HG02840 (cell line): ENCODE measurements around the gene ZNF735.
"Not testable (repeated sequence)": the region's sequence is repeated elsewhere in the genome, so short reads cannot be mapped to it uniquely, and the experiment has no call there.

Experiments used
- ATAC-seq: cut with Tn5 transposase; IDR thresholded peaks from one replicate; pipeline ENCODE4 v1.9.1; 2021; ENCODE audit warnings: mild to moderate bottlenecking, moderate library complexity, moderate number of reproducible peaks; ENCODE audit not compliant: unreplicated experiment, low FRiP score

ZNF735 gene

DNA sequence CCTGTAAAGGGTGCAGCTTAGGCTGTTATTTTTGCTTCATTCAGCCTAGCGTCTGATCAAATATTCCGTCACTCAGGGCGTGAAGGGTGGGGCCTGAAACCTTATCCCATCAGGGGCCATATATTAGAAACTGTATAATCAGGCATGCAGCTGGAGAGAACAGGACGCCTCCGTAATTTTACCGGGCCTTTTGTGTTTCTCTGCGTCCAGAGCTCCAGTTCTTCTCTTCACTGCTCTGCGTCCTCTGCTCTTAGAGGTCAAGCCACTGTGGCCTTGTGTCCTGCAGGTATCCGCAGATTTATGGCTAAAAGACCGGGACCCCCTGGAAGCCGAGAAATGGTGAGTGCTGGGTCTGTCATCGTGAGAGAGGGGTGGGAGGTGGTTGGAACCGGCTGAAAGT, at the start of gene ZNF735:
TSS of gene ZNF735 (plus strand) at position 301 of the 400 bp plus-strand sequence. CDS start at position 301, 0 bp downstream.
- ATAC-seq = no peak

DNA sequence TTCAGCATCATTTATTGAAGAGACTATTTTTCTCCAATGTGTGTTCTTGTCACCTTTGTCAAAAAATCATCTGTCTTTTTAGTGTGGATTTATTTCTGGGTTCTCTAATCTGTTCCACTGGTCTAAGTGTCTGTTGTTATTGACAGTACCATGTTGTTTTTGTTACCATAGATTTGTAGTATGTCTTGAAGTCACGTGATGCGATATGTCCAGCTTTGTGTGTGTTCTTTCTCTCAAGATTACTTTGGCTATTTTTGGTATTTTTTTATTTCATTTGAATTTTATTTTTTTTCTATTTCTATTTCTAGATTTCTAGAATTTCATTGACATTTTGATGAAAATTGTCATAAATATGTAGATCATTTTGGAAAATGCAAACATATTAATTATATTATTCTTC, 36.0 kb upstream of the ZNF735 start:
- not testable (repeated sequence) for ATAC-seq

DNA sequence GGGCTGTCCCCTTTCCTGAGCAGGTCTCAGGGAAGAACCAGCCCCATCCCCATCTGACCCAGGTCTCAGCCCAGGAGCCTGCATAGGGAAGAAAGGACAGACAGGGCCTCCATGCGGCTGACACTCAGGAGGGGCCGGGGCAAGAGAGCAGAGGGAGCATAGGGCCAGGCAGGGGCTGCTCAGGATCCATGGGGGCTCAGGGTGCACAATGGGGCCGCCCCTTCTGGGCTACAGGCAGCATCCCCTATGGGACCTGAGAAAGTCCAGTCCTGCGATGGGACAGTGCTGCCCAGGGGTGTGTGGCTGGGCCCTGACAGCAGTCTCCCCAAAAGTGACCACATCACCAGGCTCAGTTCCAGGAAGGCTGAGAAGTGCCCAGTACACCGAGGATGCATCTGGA, 32.7 kb upstream of the ZNF735 start:
- ATAC-seq = no peak

DNA sequence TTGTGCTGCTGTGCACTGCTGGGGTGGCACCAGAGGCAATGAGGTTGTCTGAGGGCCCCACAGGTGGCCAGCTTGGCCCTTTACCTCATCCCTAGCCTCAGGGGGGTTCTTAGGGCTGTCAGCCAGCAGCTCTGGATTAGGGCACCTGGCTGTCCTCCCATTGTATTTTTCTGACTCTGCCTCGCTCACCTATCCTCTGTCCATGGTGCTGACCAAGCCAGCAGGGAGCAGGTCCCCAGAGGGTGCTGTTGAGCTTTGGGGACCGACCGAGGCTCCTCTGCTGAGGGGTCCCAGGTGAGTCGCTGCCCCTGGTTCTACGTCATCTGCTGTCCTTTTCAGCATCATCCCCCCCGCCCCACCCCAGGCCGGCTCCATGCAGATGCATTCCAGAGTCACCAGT, 32.1 kb upstream of the ZNF735 start:
- no peak for ATAC-seq

DNA sequence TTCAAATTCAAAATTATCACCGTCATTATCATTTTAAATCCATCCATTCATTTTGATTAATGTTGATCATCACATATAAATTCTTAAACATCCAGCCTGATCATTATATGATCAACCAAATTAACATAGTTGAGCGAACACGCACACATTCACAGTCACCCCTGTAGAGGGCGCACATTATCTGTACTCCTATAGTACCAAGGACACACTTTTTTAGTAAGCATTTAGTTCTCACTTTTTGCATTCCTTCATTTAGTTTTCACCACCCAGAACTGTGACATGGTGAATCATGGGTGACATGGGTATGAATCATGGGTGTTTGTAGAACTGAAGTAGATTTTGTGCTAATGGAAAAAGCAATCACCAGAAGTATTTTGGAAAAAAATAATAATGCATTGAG, 26.0 kb upstream of the ZNF735 start:
- ATAC-seq = no peak

DNA sequence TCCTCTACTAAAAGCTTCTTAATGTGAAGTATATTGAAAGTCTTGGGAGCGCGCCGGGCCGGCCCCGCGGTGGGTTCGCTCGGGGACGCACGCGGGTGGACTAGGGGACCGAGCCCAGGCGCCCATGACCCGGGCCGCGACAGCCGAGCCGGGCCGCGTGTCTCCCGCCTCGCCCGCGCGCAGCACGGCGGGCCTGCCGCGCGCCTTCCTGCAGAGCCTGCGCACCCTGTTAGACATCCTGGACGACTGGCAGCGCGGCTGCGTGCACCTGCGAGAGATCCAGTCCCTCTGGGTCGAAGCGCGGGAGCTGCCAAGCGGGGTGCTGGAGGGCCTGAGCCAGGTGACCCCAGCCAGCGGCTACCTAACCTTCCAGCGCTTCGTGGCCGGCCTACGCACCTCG, 25.4 kb upstream of the ZNF735 start:
- ATAC-seq = no peak

DNA sequence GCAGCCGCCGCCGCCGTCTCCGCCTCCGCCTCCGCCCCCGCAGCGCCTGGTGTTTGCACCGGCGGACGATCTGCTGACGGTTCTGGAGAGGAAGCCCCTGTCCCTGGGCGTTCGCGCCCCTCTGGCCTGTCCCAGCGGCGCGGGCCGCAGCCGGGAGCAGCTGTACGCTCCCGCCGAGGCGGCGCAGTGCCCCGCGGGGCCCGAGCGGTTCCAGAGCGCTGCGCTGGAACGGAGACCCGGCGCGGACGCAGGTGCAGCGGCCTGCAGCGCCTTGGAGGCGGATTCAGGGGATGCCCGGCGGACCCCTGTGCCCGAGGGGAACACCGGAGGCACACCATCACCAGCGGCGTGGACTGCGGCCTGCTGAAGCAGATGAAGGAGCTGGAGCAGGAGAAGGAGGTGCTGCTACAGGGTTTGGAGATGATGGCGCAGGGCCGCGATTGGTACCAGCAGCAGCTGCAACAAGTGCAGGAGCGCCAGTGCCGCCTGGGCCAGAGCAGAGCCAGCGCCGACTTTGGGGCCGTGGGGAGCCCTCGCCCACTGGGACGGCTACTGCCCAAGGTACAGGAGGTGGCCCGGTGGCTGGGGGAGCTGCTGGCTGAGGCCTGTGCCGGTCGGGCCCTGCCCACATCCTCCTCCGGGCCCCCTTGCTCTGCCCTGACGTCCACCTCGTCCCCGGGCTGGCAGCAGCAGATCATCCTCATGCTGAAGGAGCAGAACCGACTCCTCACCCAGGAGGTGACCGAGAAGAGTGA, 24.8 kb upstream of the ZNF735 start:
- ATAC-seq = no peak

DNA sequence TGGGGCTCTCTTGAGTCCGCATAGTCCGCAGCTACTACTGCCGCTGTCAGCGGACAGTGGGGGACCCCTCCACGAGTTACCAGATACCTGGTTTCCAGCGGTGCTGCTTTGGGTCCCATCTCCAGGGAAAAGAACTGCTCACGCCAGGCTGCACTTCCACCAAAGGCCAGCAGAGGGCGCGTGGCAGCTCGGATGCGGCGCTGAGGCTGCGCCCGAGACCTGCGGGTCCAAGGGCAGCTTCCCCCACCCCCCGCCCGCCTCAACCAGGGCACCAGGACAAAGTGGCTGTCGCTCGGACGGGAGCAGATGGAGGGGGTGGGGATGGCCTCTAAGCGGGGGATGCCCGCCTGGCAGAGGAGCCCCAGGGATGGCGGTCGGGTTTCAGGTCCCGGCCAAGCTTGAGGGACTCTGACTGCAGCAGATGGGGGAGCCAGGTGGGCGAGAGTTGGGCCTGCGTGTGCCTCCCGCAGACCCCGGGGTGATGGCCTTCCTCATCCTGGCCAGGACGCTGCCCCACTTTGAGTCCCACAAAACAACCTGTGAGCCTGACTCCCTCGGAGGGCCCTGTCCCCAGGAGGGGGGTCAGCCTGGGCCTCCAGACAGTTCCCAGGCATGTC, 23.8 kb upstream of the ZNF735 start:
- ATAC-seq = no peak

DNA sequence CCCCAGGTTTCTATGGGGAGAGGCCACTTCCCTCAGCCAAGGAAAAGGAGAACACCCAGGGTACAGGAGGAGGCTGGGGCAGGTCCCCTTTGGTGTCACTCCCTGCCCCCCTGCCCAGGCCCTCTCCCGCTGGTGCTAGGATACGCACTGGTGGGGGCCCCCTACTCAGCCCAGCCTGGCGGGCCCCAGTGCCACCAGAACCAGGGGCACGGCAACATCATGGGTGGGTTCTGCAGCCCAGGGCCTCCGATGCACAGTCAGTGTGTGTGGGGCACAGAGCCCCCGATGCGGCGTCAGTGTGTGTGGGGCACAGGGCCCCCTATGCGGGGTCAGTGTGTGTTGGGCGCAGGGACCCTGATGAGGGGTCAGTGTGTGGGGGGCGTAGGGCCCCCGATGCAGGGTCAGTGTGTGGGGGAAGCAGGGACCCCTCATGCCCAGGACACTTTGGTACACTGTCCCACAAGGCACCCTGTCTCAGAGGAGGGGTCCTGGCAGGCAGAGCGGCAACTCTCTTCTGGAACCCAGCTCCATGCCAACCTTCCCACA, 23.1 kb upstream of the ZNF735 start:
- ATAC-seq = no peak

DNA sequence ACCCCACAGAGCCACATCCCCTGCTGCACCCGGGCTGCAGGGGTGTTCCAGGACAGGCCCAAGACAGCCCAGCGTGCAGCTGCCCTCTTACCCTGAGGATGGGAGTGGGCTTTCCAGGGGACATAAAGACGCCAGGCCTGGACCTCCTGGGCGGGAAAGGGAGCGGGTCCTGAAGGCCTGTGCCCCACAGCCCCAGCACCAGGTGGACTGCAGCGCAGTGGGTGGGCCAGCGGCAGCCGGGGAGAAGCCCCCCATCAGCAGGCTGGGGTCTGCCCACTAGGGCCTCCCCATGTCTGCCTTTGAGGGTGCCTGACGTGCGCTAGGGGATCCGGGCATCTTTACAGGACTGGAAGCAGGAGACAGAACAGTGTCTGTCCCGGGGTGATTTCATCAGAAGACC, 22.6 kb upstream of the ZNF735 start:
- no peak for ATAC-seq

DNA sequence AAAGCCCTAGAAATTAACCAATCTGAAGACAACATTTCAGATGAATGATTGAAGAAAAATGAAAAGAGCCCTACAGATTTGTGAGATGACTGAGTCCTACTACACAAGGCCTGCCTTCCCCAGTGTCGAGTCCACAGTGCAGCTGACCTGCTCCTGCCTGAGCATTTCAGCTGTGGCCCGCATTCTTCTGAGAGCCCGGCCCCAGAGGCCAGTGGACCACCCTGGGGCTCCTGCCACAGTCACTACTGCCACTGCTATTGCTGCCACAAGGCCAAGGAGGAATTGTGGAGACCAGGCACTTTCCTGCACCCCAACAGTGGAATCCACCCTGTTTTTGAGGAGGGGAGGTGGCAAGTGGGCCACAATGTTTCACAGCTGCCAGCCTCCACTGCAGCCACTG, 19.6 kb upstream of the ZNF735 start:
- no peak for ATAC-seq

DNA sequence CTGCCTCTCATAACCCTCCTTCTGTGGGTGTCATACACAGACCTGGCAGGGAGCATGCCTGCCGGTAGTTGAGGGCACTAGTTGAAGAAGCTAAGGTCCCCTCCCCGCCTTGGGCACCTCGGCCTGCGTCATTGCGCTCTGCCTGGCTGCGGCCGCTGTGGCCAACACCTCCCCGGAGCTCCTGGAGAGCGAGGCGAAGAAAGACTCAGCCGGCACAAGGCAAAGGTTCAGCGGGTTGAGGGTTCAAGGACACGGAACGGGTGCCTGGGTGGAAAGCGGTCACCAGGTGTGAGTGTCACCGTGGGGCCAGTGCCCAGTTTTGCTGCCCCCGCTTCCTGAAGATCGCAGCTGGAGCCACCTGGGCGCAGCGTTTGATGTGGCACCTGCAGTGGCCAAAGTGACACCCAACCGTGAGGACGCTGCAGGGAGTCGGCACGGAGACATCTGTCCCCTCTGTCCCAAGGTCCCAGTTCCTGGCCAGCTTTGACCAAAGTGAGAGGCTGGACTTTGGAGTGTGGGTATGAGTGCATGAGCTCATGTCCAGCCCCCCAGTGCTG, 14.8 kb upstream of the ZNF735 start:
- no peak for ATAC-seq

DNA sequence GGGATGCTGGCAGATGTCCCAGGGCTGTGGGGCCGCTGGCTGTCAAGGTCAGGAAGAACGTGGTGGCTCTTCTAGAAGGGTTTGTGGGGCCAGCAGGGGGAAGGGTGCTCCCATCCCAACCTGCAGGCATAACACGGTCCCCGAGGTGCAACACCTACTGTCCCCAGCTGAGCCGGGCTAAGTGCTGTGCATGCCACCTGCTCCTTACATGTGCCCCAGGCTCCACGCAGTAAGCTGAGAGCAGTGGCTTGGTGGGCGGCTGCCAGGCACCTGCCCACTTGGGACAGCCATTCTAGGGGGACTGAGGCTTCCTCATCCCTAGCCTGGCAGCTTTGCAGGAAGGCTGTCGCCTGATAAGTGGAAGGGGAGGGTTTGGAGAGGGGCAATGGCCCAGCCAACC, 14.2 kb upstream of the ZNF735 start:
- no peak for ATAC-seq

DNA sequence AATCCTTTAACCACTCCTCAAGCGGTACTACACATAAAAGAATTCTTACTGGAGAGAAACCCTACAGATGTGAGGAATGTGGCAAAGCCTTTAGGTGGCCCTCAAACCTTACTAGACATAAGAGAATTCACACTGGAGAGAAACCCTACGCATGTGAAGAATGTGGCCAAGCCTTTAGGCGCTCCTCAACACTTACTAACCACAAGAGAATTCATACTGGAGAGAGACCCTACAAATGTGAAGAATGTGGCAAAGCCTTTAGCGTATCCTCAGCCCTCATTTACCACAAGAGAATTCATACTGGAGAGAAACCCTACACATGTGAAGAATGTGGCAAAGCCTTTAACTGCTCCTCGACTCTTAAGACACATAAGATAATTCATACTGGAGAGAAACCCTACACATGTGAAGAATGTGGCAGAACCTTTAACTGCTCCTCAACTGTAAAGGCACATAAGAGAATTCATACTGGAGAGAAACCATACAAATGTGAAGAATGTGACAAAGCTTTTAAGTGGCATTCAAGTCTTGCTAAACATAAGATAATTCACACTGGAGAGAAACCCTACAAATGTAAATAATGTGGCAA, 12.8 kb downstream of the ZNF735 start:
- not testable (repeated sequence) for ATAC-seq

DNA sequence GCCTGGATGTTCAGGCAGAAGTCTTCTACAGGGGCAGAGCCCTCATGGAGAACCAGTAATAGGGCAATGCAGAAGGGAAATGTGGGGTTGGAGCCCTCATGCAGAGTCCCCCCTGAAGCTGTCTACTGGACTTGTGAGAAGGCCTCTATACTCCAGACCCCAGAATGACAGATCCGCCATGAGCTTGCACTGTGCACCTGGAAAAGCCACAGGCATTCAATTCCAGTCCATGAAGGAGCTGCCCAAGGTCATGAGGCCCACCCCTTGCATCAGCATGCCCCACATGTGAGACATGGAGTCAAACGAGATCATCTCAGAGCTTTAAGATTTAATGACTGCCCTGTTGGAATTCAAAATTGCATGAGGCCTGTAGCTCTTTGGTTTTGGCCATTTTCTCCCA, 16.4 kb downstream of the ZNF735 start:
- no peak for ATAC-seq

DNA sequence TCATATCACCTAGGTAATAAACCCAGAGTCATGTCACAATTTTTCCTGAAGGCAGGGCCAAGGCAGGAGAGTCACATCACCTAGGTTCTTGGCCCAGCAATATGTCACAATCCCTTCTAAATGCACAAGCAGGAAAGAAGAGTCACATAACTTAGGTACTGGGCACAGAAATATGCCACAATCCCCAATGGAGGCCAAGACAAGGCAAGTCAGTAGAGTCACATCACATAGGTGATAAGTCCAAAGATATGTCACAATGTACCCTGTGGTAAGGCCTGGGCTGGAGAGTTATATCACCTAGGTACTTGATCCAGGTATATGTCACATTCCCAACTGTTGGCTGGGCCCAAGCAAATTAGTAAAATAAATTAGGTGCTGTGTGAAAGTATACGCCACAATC, 21.2 kb downstream of the ZNF735 start, which contains the start of gene ZNF679:
TSS of gene ZNF679 (plus strand) at position 301 of the 400 bp plus-strand sequence. CDS start 20,644 bp downstream, outside the sequence.
- not testable (repeated sequence) for ATAC-seq

DNA sequence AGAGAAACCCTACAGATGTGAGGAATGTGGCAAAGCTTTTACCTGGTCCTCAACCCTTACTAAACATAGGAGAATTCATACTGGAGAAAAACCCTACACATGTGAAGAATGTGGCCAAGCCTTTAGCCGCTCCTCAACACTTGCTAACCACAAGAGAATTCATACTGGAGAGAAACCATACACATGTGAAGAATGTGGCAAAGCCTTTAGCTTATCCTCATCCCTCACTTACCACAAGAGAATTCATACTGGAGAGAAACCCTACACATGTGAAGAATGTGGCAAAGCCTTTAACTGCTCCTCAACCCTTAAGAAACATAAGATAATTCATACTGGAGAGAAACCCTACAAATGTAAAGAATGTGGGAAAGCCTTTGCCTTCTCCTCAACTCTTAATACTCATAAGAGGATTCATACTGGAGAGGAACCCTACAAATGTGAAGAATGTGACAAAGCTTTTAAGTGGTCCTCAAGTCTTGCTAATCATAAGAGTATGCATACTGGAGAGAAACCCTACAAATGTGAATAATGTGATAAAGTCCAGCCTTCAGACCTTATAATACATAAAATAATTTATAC, 59.4 kb downstream of the ZNF735 start:
- ATAC-seq = no peak
